GM12874 (cell line): Measurements from ENCODE around the gene GDI2.

Experiments
- TF ChIP-seq, protein P1 (sequence below): IDR thresholded peaks from 2 replicates; pipeline ENCODE4 v1.5.1; 2011; ENCODE audit warnings: low read depth, mild to moderate bottlenecking, control low read depth, low read length, moderate library complexity; ENCODE audit not compliant: insufficient read depth

GDI2 gene

DNA sequence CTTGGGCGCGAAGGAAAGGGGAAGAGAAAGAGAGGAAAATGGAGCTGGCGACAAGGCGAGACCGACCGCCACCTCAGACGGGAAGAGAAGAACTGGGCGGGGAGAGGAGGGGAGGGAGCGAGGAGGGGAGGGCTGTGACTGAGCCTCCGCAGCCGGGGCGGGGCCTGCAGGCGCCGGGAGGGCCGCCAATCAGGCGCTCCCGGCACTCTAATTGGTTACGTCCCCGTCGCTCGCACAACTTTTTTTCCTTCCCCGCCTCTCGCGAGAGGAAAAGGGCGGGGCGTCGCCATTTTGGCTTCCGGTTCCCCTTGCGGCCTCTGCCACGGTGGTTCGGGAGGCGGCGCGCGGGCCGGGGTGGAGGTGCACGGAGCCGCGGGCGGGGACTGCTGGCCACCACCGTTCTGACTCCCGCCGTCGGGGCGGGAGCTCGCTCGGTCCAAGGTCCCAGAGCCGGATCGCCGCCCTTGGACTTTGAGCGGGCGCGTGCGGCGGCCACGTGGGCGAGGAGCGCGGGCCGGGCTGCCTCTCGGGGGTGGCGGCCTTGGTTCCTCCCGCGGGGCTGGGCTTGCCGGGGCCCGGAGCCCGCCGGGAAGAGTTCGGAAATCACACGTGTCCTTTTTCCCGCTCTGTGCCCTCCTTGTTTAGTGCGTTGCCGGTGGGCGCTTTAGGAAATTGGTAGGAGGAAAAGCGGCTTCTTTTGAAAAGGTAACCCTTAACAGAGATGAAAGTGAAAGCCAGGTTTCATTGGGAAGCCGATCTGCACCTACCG is at the start of gene GDI2:
GDI2 (minus strand) TSS at position 94 of the 769 bp plus-strand sequence. CDS start 176 bp downstream, outside the sequence.
- TF ChIP-seq, protein P1, sequence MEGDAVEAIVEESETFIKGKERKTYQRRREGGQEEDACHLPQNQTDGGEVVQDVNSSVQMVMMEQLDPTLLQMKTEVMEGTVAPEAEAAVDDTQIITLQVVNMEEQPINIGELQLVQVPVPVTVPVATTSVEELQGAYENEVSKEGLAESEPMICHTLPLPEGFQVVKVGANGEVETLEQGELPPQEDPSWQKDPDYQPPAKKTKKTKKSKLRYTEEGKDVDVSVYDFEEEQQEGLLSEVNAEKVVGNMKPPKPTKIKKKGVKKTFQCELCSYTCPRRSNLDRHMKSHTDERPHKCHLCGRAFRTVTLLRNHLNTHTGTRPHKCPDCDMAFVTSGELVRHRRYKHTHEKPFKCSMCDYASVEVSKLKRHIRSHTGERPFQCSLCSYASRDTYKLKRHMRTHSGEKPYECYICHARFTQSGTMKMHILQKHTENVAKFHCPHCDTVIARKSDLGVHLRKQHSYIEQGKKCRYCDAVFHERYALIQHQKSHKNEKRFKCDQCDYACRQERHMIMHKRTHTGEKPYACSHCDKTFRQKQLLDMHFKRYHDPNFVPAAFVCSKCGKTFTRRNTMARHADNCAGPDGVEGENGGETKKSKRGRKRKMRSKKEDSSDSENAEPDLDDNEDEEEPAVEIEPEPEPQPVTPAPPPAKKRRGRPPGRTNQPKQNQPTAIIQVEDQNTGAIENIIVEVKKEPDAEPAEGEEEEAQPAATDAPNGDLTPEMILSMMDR, result no peak

DNA sequence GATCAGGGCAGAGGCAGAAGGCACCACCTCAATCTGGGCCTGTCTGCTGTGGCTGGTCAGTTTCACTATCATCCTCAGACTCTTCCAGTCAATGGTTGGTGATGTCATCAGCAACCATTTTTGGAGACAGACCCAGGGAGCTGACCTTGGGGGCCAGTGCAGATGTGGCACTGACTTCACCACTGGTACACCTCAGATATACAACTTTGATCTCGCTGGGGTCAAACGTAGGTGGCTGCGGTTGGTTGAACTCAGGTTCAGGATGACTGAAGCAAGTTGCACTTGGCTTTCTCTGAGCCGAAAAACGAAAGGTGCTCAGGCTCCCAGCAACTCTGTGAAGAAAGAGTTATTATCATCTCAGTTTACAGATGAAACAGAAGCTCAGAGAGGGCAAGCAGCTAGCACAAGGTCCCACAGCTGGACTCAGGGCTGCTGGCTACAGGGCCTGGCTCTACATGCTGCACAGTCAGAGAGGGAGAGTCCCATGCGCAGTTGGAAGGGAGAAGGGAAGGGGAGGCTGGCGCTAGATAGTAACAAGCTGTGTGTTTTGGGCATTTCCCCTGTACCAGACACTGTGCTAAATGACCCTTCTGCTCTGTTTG is 49.2 kb upstream of the GDI2 start:
- TF ChIP-seq, protein P1, result no peak

DNA sequence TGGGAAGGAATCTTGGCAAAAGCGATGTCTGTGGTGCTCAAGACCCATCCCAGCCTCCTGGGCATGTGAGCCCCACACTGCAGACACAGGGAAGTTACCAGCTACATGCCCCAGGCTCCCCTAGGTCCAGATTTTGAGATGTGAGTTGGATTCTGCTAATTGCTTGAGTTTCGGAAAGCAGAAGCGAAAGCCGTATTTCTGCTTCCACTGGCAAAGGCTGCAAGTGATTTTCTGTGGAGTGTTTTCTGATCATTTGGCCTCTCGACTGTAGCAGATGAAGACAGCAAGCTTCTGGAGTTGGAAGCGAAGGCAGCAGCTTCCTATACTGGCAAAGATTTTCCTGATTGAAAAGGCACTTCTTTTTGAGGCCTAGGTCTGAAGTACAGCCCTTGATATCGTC is 46.8 kb upstream of the GDI2 start:
- TF ChIP-seq, protein P1, result no peak

DNA sequence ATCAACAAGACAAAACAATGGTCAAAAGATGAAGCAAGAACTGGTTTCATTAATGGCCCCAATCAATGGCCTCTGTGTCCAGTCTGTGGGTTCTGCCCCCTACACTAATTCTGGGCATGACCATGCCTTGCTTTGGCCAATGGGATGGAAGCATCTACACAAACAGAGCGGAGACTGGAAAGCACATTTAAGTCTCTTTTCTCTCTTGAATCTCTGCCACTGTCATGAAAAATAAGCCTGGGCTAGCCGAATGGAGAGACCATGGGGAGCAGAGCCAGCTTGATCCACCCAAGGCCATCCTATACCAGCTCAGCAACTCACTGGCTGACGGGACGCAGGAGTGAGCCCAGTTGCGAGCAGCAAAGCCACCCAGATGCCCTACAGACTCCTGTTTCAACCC is 45.6 kb upstream of the GDI2 start:
- TF ChIP-seq, protein P1, result no peak

DNA sequence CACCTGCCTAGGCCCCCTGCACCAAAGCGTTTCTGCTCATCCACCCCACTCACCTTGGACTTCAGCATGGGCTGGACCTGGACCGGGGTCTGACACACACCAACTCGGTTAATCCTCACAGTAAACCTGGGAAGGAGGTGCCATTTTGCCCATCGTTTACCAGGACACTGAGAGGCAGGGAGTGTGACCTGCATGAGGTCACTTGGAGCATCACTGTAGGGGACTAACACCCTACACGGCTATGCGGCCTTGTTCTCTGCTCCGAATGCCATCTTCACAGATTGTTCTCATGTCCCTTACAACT is 43.4 kb upstream of the GDI2 start:
- TF ChIP-seq, protein P1, result no peak

DNA sequence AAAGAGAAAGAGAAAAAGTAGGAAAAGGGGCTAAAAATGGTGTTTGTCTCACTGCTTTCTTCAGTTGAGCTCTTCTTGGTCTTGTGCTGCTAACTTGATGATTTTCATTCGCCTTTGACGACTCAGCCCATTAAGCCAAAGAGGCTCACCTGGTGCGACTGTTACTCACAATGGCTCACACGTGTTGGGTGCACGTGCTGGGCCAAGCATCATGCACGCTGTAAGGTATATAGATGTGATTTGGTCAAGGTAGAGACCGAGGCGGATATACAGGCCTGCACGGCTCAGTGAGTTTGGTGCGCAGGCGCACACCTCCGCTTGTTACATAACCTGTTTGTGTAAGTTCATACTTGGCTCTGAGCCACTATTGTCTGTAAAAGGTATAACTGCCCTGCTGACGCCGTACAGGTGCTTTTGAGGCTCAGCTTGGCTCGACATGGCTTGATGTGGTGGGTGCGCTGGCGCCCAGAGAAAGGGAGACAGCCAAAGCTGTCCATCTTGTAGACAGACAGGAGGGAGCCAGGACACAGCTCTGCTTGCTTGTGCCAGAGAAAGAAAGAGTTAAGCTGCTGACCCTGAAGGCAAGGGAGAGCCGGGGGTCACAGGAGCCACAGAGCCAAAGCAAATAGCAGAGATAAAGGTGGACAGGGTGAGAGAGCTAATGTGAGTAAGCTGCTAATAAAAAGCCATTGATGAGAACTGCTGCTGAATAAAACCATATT is 42.9 kb upstream of the GDI2 start:
- TF ChIP-seq, protein P1, result no peak

DNA sequence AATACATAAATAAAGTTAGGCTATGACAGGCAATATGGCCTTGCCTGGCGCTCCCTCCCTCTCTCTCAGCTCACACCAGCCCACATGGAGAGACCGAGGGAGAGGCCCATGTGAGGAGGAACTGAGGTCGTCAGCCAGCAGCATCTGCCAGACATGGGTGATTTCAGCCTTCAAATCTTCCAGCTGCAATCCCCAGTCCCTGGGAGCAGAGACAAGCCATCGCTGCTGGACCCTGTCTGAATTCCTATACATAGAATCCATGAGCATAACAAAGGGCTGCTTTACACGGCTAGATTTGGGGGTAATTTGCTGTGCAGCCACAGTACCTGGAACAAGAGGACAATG is 40.9 kb upstream of the GDI2 start:
- TF ChIP-seq, protein P1, result no peak
